NCI-H748 treated with DMSO at 0.1 percent for 48 hours (cell line): ENCODE measurements around the gene HCN3.
A peak's percentile ranks its signal among the peaks of the same experiment; 100 is the strongest.
"Not testable (repeated sequence)": the region's sequence is repeated elsewhere in the genome, so short reads cannot be mapped to it uniquely, and the experiment has no call there.

Experiments
- DNase-seq: peaks from one replicate; lab custom pipeline; 2025; lab: John Stamatoyannopoulos, UW

HCN3 gene

DNA sequence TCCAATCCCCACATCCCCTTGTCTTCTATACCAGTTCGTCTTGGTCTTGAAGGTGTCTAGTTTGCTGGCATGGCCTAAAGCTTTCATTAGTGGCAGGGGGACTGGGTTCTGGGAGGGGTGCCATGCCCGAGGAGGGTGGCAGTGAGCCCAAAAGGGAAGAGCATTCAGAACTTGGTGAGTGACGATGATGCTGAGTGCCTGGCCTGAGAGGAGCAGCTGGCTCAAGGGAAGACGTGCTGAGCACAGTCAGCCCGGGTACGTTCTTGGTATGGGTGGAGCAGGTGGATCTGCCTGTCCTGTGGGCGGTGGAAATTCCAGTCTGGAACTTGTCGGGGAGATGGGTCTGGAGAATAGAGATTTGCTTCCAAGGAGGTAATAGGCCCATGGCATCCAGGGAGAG lies 36.0 kb downstream of the HCN3 start:
- DNase-seq: no peak

DNA sequence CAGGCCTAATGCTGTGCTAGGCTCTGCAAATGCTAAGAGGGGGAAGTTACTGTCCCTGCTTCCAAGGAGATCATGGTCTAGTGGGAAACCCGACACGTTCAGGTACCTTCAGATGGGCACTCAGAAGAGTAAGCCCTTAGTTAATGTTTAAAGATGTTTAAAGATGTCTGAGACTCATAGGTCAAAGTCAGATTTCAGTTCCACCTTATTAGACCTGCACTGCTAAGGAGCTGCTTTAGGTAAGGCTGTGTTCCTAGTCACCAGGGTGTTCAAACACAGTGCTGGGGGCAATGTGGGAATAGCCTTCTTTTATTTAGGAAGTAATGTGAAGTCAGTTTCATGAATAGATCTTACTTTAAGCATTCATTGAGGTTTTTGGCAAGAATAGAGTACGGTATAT lies 39.7 kb downstream of the HCN3 start:
- DNase-seq: no peak

DNA sequence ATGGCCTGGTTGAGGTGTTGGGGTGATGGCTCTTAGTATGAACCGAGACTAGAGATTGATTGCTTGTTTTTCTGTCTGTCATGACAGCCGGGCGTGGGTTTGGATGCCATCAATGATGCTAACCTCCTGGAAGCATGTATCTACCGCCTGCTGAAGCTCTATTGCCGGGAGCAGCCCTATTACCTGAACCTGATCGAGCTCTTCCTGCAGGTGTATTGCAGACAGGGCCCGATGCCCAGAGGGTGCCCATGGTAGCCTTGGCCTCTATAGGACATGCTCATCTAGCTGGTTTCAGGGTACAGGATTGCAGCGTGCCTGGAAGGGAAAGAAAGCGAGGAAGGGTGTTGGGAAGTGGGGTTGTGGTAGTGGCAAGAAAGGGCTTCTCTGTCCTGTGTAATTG lies 40.8 kb downstream of the HCN3 start:
- no peak for DNase-seq

DNA sequence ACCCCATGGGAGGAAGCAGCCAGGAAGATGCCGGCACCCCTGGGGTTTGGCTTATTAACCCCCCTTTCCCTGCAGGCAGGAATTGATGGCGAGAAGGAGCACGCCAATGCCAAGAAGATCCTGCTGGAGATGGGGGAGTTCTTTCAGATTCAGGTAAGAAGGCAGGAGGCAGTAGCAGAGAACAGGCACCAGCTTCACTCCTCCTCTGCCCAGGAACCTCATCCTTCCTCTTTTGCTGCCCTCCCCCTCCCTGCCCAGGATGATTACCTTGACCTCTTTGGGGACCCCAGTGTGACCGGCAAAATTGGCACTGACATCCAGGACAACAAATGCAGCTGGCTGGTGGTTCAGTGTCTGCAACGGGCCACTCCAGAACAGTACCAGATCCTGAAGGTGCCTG lies 42.3 kb downstream of the HCN3 start:
- DNase-seq: no peak

DNA sequence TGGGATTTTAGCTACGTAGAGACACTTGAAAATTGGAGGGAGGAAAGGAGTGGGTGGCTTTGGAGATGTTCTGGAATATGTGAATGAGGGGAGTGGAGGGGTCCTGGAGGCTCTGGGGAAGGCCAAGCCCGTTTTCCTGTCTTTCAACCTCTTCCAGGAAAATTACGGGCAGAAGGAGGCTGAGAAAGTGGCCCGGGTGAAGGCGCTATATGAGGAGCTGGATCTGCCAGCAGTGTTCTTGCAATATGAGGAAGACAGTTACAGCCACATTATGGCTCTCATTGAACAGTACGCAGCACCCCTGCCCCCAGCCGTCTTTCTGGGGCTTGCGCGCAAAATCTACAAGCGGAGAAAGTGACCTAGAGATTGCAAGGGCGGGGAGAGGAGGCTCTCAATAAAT lies 43.0 kb downstream of the HCN3 start:
- no peak for DNase-seq

DNA sequence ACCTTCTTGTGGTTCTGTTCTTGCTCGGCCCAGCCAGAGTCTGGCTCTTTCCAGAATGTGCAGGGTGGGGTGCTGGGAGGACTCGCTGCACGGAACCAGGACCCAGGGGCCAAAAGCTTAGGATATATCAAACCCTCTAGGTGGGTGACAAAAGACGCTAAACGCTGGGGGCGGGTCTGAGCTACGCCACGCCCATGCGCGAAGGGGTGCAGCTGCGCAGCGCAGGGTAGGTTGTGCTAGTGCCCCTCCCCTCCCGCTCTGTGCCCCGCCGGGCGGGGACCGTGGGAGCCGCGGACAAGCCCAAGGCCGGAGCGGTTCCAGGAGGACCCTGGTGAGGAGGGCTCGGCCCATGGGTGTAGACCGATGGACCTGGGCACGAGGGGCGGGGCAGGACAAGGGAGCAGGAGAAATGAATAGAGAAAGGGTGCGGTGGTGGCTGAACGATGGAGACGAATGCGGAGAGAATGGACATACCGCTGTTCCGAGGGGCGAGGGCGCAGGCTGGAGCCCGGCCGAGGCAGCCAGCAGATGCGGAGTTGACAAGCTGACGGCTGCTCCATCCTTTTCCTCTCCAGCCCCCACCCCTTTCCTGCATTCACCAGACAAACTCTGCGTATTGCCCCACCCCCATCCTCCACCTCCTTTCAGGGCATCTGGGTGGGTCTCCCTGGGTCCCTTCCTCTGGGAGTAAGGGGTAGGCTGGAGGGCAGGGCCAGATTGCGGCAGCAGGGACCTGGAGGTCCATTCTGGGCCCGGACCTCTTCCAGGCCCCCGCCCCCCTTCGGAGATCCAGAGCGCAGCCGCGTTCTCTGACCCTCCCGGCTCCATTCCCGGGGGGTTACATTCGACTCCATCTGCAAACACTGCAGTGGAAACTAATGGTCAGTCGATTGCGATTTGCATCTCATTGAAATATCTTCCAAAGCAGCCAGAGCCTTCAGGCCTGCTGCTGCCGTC lies 43.7 kb downstream of the HCN3 start, which contains the start of gene RUSC1:
RUSC1 (plus strand) TSS at position 234 of the 957 bp plus-strand sequence. CDS start 880 bp downstream, outside the sequence.
- DNase-seq: peak; percentile 79

DNA sequence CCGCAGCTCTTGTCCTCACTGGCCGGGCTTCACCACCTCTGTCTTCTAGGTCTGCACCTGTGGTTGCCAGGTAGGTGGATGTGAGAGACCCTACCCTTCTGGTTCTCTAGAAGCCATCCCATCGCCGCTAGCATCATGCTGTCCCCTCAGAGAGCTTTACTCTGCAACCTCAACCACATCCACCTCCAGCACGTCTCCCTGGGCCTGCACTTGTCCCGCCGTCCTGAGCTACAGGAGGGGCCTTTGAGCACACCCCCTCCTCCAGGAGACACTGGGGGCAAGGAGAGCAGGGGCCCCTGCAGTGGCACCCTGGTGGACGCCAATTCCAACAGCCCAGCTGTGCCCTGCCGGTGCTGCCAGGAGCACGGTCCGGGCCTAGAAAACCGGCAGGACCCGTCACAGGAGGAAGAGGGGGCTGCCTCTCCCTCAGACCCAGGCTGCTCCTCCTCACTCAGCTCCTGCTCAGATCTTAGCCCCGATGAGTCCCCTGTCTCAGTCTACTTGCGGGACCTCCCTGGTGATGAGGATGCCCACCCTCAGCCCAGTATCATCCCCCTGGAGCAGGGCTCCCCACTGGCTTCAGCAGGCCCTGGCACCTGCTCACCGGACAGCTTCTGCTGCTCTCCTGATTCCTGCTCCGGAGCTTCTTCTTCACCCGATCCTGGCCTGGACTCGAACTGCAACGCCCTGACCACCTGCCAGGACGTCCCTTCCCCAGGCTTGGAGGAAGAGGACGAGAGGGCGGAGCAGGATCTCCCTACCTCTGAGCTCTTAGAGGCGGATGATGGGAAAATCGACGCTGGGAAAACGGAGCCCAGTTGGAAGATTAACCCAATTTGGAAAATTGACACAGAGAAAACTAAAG lies 44.6 kb downstream of the HCN3 start:
- no peak for DNase-seq

DNA sequence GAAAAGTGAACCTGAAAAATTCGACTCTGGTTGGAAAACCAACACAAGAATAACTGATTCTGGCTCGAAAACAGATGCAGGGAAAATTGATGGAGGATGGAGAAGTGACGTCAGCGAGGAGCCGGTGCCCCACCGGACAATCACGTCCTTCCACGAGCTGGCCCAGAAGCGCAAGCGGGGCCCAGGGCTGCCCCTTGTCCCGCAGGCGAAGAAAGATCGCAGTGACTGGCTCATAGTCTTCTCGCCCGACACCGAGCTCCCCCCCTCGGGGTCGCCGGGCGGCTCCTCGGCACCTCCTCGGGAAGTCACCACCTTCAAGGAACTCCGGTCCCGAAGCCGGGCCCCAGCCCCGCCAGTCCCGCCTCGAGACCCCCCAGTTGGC lies 45.3 kb downstream of the HCN3 start:
- DNase-seq: no peak

DNA sequence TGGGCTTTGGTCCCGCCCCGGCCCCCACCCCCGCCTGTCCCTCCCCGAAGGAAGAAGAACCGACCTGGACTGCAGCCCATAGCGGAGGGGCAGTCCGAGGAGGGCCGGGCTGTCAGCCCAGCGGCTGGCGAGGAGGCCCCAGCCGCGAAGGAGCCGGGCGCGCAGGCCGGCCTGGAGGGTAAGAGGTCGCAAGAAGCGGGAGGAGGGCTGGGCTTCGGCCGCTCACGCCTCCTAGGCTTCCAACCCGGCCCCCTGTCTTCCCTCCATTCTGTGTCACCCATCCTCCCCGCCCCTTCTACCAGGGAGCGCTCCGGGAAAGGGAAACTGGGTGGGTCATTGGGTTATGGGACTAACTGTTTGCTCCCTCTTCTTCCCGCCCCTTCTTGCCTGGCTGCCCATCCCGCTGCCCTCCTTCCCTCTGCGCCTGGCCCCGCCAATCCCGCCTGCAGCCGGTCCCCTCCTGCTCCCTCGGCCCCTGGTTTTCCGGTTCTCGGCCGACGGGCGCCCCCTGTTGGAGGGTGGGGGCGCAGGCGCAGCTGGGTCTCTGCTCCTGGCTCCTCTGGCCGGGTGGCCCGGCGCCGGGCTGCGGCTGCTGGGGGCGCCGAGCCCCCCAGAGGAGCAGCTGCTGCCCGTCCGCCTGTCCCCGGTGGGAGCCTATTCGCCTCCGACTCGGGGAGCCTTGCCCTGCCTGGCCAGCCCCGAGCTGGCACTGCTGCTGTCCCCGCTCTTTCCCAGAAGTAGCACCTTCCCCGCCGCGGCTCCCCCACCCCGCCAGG lies 45.9 kb downstream of the HCN3 start:
- DNase-seq: peak; percentile 89

DNA sequence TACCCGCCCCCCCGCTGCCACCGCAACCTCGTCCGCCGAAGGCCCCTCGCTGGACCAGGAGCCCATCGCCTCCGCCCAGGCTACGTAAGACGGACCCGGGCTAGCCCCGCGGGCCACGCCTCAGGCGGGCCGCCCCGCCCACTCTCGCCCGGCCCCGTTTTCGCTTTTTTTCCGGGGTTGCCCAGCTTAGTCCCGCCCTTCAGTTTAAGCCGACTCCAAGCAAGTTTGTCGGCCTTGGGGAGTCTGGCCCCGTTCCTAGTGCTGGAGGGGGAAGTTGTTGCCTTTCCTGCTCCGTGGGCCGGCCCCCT lies 46.4 kb downstream of the HCN3 start:
- DNase-seq: peak; percentile 71

DNA sequence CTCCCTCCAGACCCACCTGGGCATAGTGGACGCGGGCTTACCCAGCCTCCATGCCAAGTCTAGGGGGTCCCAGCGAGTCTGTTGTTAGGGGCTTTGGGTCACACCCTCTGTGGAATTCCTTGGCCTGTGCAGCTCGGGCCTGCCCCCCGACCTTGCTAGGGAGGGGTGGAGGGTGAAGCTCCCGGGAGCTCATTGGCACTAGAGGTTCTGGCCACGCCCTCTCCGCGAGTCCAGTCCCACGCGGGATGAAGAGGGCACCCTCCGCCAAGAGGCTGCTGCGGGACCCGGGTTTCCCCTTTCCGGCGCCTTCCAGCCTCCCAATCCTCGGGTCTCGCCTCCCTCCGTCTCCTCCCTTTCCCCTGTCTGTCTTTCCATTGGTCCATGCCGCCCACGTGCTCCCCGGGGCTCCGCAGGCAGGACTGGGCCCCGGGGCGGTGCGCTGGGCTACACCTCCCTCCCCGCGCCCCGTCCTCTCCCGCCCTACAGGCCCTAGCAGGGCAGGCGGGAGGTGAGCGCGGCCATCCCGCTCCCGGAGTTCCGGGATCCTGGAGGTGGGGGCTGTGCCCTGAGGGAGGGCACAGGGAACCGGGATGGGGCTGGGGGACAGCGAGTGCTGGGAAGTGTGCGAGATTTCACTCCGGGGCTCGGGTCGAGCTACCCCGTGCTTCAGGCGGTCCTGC lies 46.9 kb downstream of the HCN3 start:
- DNase-seq: peak; percentile 87

DNA sequence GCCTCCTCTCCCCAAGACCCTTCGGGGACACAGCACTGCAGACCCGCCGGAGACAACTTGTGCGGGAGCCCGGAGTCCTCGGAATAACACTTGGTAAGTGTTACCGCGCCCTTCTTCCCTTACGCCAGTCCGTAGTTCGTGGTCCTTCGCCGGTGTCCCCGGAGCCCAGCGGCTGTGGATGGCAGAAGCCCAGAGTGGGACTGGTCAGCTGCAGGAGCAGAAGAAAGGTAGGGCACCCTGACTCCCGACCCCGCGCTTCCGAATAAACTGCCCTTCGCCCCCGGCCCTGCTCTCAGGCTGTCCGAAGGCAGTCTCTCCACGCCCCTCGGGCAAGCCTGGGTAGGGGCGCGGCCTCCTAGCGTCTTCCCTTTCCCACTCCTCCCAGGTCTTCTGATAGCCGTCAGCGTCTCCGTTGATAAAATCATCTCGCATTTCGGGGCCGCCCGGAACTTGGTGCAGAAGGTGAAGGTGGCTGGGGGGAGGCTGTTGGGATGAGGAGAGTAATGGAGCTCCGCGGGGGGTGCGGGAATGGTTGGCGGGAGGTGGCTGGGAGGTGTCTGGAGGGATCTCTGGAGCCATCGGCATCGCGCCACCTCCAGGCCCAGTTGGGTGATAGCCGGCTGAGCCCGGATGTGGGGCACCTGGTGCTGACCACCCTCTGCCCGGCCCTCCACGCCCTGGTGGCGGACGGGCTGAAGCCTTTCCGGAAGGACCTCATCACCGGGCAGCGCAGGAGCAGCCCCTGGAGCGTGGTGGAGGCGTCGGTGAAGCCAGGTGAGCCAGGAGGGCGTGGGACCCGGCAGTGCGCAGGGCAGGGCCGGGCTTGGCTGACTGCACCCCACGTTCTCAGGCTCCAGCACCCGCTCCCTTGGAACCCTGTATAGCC lies 47.7 kb downstream of the HCN3 start:
- peak; percentile 40 for DNase-seq

DNA sequence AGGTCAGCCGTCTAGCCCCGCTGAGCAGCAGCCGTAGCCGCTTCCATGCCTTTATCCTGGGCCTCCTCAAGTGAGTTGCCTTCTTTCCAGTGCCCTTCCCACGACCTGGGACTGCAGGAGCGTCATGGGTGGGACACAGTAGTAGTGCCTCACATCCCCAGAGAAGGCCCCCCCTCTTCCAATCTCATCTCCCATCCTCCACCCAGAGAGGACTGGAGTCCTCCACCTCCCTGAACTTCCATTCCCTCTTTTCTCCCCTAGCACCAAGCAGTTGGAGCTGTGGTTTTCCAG lies 48.3 kb downstream of the HCN3 start:
- no peak for DNase-seq

DNA sequence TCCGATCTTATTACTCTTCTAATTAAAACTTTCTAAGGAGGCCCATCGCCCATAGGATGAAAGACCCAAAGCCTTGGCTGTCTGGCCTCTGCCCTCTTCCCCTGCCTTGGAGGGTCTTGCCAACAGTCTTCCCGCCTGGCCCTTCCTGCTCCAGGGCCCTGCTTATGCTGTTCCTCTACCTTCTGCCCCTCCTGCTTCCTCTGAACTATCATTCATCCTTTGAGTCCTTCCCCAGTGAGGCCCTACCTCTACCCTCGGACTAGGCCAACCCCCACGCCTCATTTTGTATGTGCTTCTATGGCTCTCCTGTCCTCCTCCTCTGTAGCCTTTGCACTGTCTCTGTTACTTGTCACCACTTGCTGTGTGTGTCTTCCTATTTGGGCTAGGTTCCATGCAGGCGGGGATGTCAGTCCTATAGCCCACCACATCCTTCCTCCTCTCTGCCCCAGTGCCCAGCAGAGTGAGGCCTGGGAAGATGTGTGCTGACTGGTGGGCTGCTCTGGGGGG lies 48.8 kb downstream of the HCN3 start:
- no peak for DNase-seq

DNA sequence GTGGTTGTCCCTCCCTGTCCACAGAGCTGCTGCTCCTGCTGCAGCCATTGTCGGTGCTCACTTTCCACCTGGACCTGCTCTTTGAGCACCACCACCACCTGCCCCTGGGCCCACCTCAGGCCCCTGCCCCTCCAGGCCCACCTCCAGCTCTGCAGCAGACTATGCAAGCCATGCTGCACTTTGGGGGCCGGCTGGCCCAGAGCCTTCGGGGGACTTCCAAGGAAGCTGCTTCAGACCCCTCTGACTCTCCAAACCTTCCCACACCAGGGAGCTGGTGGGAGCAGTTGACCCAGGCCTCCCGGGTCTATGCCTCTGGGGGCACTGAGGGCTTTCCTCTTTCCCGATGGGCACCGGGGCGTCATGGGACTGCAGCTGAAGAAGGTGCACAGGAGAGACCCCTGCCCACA lies 49.4 kb downstream of the HCN3 start:
- DNase-seq: no peak

DNA sequence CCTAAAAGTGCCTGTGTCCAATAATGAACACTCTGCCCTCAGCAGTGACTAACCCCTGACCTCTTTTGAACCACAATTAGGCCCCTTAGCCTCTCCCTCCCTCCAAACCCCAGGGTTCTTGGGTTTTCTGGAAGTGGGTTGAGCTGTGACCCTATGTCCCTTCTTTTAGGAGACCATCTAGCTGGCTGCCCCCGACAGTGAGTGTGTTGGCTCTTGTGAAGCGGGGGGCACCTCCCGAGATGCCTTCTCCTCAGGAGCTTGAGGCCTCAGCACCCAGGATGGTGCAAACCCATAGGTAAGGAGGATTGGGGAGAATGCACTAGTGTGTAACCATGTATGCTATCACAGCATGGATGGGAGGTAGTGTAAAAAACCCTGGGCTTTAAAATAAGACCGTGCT lies 50.7 kb downstream of the HCN3 start:
- no peak for DNase-seq

DNA sequence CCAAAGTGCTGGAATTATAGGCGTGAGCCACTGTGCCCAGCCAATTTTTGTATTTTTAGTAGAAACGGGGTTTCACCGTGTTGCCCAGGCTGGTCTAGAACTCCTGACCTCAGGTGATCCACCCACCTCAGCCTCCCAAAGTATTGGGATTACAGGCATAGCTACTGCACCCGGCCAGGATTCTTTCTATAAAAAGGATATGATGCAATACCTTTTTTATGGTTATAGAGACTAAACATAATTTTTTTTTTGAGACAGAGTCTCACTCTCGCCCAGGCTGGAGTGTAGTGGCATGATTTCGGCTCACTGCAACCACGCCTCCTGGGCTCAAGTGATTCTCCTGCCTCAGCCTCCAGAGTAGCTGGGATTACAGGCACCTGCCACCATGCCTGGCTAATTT lies 51.6 kb downstream of the HCN3 start:
- DNase-seq: not testable (repeated sequence)

DNA sequence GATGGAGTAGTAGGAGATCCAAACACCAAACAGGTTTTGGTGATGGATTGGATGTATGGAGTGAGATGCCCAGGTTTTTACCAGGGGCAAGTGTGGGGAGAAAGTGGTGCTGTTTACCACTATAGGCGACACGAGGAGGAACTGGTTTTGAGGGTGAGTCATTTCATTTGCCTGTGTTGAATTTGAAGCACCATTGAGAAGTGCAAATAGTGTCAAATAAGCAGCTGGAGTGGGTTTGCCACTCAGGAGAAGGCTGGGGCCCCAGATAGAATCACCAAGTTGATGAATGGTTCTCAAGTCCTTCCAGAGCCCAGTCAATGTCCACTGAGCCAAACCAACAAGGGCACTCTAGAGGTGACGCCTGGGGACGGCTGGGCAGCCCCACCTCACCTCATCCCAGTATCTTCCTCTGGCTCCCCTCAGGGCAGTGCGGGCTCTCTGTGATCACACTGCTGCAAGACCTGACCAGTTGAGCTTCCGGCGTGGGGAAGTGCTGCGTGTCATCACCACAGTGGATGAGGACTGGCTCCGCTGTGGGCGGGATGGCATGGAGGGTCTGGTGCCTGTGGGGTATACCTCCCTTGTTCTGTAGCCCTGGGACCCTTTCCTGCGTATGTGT lies 52.8 kb downstream of the HCN3 start:
- no peak for DNase-seq

DNA sequence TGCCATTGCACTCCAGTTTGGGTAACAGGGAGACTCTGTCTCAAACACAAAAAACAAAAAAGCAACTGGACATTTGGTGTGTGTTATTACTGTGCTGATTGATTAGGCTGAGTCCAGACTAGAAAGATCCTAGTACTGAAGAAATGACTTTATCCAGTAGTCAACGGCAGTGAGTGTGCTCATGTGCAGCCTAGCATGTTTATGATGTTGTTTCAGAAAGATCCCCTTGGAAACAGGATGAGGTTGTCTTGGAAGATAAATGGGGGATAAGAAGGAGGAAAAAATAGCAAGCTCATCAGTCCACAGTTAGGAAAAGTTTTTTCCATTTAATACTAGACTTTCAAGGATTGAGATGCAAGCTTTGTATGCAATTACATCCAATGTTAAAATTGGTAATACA lies 57.7 kb downstream of the HCN3 start:
- DNase-seq: no peak
